ENCODE results near the gene GCN1.

The GCN1 gene

DNA sequence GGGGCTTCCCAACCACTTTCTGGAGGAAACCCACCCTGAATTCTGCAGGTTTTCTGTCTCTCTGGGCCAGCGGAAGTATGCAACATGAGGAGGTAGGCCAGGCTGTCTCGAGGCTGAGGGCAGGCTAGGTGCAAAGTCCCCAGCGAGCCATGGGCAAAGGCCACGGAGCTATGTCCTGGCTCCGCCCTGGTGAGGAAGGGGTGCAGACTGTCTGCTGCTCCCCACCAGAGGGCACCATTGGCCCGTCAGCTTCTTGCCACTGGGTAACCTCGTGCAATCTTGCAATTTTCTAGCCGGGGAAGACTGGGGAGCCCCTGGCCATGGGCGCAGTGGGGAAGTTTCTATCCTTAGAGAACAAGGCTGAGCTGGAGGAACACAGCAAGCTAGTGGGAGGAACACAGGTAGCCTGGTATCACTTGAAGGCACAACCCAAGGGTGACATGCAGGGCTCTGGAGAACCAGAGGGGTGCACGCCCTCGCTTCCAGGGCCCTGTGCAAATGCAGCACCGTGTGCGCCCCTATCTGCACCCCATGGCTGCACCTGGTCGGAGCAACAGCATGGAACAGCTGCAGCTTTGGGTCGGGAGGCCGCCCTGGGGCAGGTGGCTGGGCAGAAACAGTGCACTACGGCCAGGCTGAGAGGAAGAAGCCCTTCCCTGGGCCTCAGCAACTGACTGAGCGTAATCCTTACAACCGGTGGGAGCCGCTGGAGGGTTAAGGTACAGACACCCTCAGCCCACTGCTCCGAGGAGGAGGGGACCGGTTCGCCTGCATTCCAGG is 34.0 kb upstream of the GCN1 start:
- H3K36me3 ChIP-seq (ENCODE audit: insufficient read depth, low read length): no peaks in the 10 kb centered on the region
- H4K20me1 ChIP-seq (ENCODE audit: insufficient read depth, low read length, poor library complexity, severe bottlenecking): no peaks in the 10 kb centered on the region
- H2AFZ ChIP-seq (ENCODE audit: low read length): peak overlapping the region; percentile 83
- TF ChIP-seq EZH2phosphoT487 (IDR thresholded peaks at IDR 0.05; ENCODE audit: borderline replicate concordance): no peak
- TF ChIP-seq, protein P1, sequence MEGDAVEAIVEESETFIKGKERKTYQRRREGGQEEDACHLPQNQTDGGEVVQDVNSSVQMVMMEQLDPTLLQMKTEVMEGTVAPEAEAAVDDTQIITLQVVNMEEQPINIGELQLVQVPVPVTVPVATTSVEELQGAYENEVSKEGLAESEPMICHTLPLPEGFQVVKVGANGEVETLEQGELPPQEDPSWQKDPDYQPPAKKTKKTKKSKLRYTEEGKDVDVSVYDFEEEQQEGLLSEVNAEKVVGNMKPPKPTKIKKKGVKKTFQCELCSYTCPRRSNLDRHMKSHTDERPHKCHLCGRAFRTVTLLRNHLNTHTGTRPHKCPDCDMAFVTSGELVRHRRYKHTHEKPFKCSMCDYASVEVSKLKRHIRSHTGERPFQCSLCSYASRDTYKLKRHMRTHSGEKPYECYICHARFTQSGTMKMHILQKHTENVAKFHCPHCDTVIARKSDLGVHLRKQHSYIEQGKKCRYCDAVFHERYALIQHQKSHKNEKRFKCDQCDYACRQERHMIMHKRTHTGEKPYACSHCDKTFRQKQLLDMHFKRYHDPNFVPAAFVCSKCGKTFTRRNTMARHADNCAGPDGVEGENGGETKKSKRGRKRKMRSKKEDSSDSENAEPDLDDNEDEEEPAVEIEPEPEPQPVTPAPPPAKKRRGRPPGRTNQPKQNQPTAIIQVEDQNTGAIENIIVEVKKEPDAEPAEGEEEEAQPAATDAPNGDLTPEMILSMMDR (conservative IDR thresholded peaks at IDR 0.05; ENCODE audit: low read length): peak; percentile 95
- peak overlapping the region; percentile 25 for H3K4me2 ChIP-seq (ENCODE audit: low read depth, low read length, poor library complexity, severe bottlenecking)
- H3K27me3 ChIP-seq (ENCODE audit: insufficient read depth, low read length, poor library complexity, severe bottlenecking): no peaks in the 10 kb centered on the region
- H3K4me1 ChIP-seq (ENCODE audit: insufficient read depth, low read length, poor library complexity, severe bottlenecking): peaks cover 40% of the 10 kb centered on the region
- peak overlapping the region; percentile 5 for H3K9ac ChIP-seq (ENCODE audit: low read depth, low read length, poor library complexity, severe bottlenecking)
- H3K9me2 ChIP-seq (replicated peaks; ENCODE audit: low read depth, low read length): no peaks in the 10 kb centered on the region
- no peaks in the 10 kb centered on the region for H3K79me2 ChIP-seq (ENCODE audit: insufficient read depth, low read length)
- no peak overlapping the region for H3K4me3 ChIP-seq (ENCODE audit: low read length, poor library complexity, severe bottlenecking)
- H3F3A ChIP-seq (ENCODE audit: low read depth): no peaks in the 10 kb centered on the region; the same call in 1 of the 2 replicates
- H3K9me3 ChIP-seq (ENCODE audit: insufficient read depth, low read depth, low read length): no peaks in the 10 kb centered on the region

DNA sequence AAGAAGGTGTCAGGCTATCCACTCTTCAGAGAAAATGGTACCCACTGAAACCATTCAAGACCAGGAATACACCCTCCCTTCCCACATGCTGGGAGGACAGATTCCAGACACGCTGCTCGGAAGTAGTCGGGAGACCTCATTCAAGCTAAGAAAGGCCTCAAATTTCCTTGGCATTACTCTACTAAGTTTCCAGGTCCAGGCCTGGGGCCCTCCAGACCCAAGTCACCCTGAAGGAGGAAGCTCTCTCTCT is 33.5 kb upstream of the GCN1 start:
- Histone ChIP-seq H4K20me1 (ENCODE audit: insufficient read depth, low read length, poor library complexity, severe bottlenecking) (no peaks in the 10 kb centered on the region), H3K4me2 (ENCODE audit: low read depth, low read length, poor library complexity, severe bottlenecking) (peak overlapping the region; percentile 25), H3K79me2 (ENCODE audit: insufficient read depth, low read length) (no peaks in the 10 kb centered on the region), H3K36me3 (ENCODE audit: insufficient read depth, low read length) (no peaks in the 10 kb centered on the region), H3K9me2 (replicated peaks; ENCODE audit: low read depth, low read length) (no peaks in the 10 kb centered on the region), H3K9ac (ENCODE audit: low read depth, low read length, poor library complexity, severe bottlenecking) (no peak overlapping the region), H3K4me3 (ENCODE audit: low read length, poor library complexity, severe bottlenecking) (no peak overlapping the region), H2AFZ (ENCODE audit: low read length) (peak overlapping the region; percentile 83), H3K4me1 (ENCODE audit: insufficient read depth, low read length, poor library complexity, severe bottlenecking) (peaks cover 40% of the 10 kb centered on the region), H3K27me3 (ENCODE audit: insufficient read depth, low read length, poor library complexity, severe bottlenecking) (no peaks in the 10 kb centered on the region), H3F3A (ENCODE audit: low read depth) (no peaks in the 10 kb centered on the region; the same call in 1 of the 2 replicates), H3K9me3 (ENCODE audit: insufficient read depth, low read depth, low read length) (no peaks in the 10 kb centered on the region)
- TF ChIP-seq, protein P1 (conservative IDR thresholded peaks at IDR 0.05; ENCODE audit: low read length): no peak
- no peak for TF ChIP-seq EZH2phosphoT487 (IDR thresholded peaks at IDR 0.05; ENCODE audit: borderline replicate concordance)

DNA sequence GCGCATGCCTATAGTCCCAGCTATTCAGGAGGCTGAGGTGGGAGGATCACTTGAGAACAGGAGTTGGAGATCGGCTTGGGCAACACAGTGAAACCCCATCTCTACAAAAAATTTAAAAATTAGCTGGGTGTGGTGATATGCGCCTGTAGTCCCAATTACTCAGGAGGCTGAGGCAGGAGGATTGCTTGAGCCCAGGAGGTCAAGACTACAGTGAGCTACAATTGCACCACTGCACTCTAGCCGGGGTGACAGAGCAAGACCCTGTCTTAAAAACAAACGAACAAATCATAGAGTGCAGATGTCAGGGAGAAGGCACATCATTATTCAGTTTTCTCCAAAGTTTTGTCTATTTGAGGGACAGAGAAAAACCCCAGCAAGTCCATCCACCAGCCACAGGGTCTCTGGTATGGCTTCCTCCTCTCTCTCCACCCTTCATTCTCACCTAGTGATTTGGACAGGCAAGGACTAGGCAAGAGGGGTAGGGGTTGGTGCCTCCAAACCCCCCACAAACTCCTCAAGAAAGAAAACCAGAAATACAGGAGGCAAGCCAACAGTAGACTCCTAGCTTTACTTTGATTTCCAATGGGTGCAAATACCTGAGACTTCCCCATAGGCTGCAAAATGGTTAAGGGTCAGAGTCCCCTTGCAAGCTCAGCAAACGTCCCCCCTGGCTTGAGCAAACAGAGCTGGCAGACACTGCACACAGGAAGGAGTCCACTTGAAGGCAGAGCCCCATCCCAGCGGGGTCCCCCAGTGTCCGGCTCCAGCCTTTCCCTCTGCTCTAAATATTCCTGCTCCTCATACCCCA is 32.9 kb upstream of the GCN1 start:
- Histone ChIP-seq H3K4me3 (ENCODE audit: low read length, poor library complexity, severe bottlenecking) (no peak overlapping the region), H3K9me3 (ENCODE audit: insufficient read depth, low read depth, low read length) (no peaks in the 10 kb centered on the region), H3K4me2 (ENCODE audit: low read depth, low read length, poor library complexity, severe bottlenecking) (no peak overlapping the region), H3K36me3 (ENCODE audit: insufficient read depth, low read length) (no peaks in the 10 kb centered on the region), H3K9me2 (replicated peaks; ENCODE audit: low read depth, low read length) (no peaks in the 10 kb centered on the region), H3K27me3 (ENCODE audit: insufficient read depth, low read length, poor library complexity, severe bottlenecking) (no peaks in the 10 kb centered on the region), H3K4me1 (ENCODE audit: insufficient read depth, low read length, poor library complexity, severe bottlenecking) (peaks cover 40% of the 10 kb centered on the region), H3F3A (ENCODE audit: low read depth) (no peaks in the 10 kb centered on the region; the same call in 1 of the 2 replicates), H4K20me1 (ENCODE audit: insufficient read depth, low read length, poor library complexity, severe bottlenecking) (no peaks in the 10 kb centered on the region), H3K79me2 (ENCODE audit: insufficient read depth, low read length) (no peaks in the 10 kb centered on the region), H2AFZ (ENCODE audit: low read length) (peak overlapping the region; percentile 83; the same call in 1 of the 2 replicates), H3K9ac (ENCODE audit: low read depth, low read length, poor library complexity, severe bottlenecking) (no peak overlapping the region)
- TF ChIP-seq EZH2phosphoT487 (IDR thresholded peaks at IDR 0.05; ENCODE audit: borderline replicate concordance): no peak
- TF ChIP-seq, protein P1 (conservative IDR thresholded peaks at IDR 0.05; ENCODE audit: low read length): no peak

Measured in Loucy (cell line).